Activated CD8-positive, alpha-beta memory T cell treated with anti-CD3 and anti-CD28 coated beads for 1 hour (primary cell): ENCODE data around the gene TIMM13.

Experiments used
- DNase-seq, 2 donors: peaks; one replicate each; pipeline ENCODE4 v3.0.0-alpha.2; 2020; ENCODE audit warnings: low read depth in 1 of 2; ENCODE audit errors: extremely low read depth in 1 of 2

The TIMM13 gene

GRCh38 chr19:2455851-2456570, 28.6 kb upstream of the TIMM13 start:
- DNase-seq: peak in 1 of 2 donors; percentile 36

- no peak for DNase-seq
These were observed 27.8 kb upstream of the TIMM13 start for GRCh38 chr19:2454962-2455850.

- no peak for DNase-seq
These were observed 27.0 kb upstream of the TIMM13 start for GRCh38 chr19:2454199-2454961.

DNA sequence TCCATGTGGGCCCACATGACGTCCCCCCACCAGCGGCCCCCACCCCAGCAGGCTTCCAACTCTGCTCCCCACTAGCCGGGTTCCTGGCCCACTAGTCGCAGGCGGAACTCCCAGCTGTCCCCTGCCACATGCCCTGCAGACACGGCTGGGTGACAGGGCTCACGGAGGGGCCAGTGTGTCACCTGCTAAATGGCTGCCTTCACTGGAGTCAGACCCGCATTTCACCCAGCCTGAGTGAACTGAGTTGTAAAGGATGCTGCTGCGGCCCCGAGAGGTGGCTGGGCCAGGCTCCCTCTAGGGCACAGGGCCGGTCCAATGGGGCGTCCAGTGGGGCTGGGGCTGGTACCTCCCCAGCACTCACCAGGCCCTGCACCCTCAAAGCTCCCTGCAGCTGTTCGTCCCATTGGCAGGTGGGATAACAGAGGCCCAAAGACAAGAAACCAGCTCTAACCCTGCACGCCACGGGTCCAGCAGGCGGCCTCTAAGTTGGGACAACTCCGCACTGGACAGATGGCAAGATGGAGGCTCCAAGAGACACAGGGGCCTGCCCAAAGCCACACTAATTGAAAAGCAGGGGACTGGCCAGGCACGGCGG, 26.1 kb upstream of the TIMM13 start:
- no peak for DNase-seq

GRCh38 chr19:2451741-2452140, 24.4 kb upstream of the TIMM13 start:
- no peak for DNase-seq

DNA sequence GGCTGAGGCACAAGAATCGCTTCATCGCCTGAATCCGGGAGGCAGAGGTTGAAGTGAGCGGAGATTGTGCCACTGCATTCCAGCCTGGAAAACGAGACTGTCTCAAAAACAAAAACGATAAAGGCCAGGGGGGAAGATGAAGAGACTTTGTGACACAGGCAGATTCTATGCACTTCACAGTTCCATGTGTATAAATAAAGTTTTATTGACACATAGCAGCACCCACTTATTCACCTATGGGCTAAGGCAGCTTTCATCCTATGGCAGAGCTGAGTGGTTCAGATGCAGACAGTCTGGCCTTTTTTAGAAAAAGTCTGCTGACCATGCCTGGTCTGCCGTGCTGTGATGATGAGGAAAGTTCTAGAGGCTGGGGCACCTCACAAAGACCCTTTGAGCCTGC, 23.8 kb upstream of the TIMM13 start:
- DNase-seq: no peak

- DNase-seq: no peak
These were observed 21.6 kb upstream of the TIMM13 start for GRCh38 chr19:2449019-2449418.

- no peak for DNase-seq
These were observed 19.0 kb upstream of the TIMM13 start for GRCh38 chr19:2446381-2446780.

GRCh38 chr19:2444251-2445002, 17.0 kb upstream of the TIMM13 start:
- no peak for DNase-seq

DNA sequence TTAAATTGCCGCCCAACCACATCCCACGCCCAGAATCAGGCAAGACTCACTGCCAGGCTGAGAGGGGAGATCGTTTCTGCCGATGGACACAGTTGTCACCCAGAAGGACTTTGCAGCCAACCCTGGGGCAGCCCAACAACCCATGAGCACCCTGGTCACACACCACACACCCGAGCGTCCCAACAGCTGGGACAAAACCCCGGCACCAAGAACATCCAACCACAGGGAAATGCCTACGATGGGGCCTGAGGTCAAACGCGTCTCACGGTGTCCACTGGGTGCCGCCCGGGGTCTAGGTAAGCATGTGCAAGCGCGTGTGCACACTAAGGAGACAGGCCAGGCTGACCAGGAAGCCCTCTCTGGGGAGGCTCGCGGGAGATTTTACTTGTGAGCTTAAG, 16.4 kb upstream of the TIMM13 start:
- DNase-seq: no peak

DNA sequence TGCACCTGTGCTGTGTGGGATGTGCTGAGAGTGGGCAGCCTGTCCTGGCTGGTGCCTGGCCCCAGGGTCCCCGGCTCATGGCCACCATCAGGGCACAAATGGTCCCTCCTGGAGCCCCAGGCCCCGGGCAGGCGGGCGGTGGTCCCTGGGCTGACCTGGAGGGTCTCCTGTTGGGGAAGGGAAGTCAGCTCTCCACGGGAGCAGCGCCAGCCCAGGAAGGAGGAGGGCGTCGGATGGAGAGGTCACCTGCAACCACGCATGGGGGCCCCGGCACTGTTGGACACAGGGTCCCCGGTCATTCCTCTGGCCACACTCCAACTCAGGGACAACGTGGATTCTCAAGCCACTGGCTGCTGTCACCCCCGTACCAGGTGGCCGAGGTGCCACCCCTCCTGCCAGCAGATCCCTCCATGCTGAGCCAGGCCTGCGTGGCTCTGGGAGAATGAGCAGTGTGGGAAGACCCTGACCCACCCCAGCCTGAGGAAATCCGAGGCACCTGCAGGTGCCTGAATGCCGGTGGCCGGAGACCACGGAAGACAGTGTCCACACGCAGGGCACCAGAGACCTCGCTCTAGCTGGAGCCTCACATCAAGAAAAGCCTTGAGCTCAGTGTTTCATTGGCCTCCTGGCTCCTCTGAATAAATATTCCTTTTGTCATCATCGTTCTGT, 15.9 kb upstream of the TIMM13 start:
- DNase-seq: no peak

GRCh38 chr19:2441096-2441752, 13.8 kb upstream of the TIMM13 start:
- no peak for DNase-seq

DNA sequence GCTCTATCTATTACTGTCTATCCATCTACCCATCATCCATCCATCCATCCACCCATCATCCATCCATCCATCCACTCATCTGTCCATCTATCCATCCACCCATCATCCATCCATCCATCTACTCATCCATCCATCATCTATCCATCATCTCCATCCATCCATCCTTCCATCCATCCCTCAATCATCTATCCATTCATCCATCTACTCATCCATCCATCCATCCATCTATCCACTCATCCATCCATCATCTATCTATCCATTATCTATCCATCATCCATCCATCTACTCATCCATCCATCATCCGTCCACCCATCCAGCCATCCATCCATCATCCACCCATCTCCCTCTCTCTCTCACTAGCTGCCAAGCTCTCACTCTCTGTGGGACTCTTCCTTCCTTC, 13.1 kb upstream of the TIMM13 start:
- DNase-seq: no peak

GRCh38 chr19:2438178-2438577, 10.8 kb upstream of the TIMM13 start:
- no peak for DNase-seq

- no peak for DNase-seq
These were observed 9.5 kb upstream of the TIMM13 start for GRCh38 chr19:2436926-2437325.

GRCh38 chr19:2436384-2436783, 9.0 kb upstream of the TIMM13 start:
- DNase-seq: no peak

DNA sequence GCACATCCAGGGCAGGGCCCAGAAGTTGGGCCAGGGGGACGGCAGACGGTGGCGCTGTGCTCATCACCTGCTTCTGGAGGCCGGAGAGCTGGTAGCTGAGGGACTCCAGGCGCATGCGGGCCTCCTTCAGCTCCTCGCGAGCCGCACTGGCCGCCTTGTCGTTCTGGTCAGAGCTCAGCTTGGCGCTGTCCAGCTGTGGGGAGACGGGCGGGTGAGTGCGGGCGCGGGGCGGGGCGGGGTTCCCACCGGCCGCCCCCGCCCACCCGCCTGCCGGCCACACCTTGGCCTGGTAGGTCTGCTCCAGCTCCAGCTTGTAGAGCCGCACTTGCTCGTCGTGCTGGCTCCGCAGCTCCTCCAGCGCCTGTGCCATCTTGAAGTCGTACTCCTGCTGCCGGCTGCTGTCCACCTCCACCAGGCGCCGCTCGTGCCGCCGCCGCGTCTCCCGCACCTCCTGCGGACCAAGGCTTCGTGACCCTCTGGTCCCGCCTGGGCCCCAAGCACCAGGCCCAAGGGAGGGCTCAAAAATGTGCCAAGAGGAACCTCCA, 7.4 kb upstream of the TIMM13 start:
- no peak for DNase-seq

DNA sequence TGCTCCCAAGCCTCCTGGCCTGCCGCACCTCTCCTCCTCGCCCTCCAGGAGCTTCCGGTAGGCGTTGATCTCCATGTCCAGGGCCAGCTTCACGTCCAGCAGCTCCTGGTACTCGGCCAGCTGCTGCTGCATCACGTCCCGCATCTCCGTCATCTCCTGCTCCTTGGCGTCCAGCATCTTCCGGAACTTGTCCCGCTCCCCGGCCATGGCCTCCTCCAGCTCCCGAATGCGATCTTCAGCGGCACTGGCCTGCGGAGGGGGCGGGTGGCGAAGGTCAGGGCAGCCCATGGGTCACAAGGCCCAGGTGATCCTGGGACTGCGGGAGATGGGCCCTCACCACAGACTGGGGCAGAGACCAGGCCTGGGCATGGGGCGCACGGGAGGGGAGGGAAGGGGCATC, 6.9 kb upstream of the TIMM13 start:
- DNase-seq: no peak

GRCh38 chr19:2433854-2434253, 6.5 kb upstream of the TIMM13 start:
- DNase-seq: no peak
